Measurements from ENCODE around the gene KCNJ12. TPM values are rescaled to one million over a fixed set of nuclear protein-coding genes. Genes with fewer than 3 reads are reported as not detected.
"Not testable (repeated sequence)": the region's sequence is repeated elsewhere in the genome, so short reads cannot be mapped to it uniquely, and the experiment has no call there.

The KCNJ12 gene
- total and polyA plus RNA-seq, 4 experiments from 2014 or later, result not detected

GRCh38 chr17:21392266-21392665, 16.1 kb downstream of the KCNJ12 start:
- H3K27me3 ChIP-seq (ENCODE audit: insufficient read depth, low read length), result no peaks in the 10 kb centered on the region
- no peak overlapping the region for H3K4me3 Mint-ChIP-seq
- H3K27ac Mint-ChIP-seq, result no peak overlapping the region
- ChIA-PET POLR2A (ENCODE audit: partially characterized antibody) (no interaction called here), CTCF (ENCODE audit: partially characterized antibody) (no interaction called here)
- H3K36me3 ChIP-seq (ENCODE audit: insufficient read depth, low read length), result no peaks in the 10 kb centered on the region
- no peak overlapping the region for H3K4me3 ChIP-seq (ENCODE audit: low read length in 2 of 2)
- no peaks in the 10 kb centered on the region for H3K9me3 Mint-ChIP-seq
- H3K27me3 Mint-ChIP-seq, result peaks cover 1 to 2% of the 10 kb centered on the region in 2 donors
- intact Hi-C loops (cut with micrococcal nuclease), result no loop called here
- H3K9me3 ChIP-seq (ENCODE audit: control insufficient read depth in 1 of 2, low read length in 2 of 2), result no peaks in the 10 kb centered on the region
- no peaks in the 10 kb centered on the region for H3K36me3 Mint-ChIP-seq
- no peaks in the 10 kb centered on the region for H3K4me1 Mint-ChIP-seq
- no peak overlapping the region for H3K27ac ChIP-seq (ENCODE audit: low read depth, low read length)
- DNase-seq, result no peak
- H3K4me1 ChIP-seq (ENCODE audit: insufficient read depth, low read length), result no peaks in the 10 kb centered on the region

DNA sequence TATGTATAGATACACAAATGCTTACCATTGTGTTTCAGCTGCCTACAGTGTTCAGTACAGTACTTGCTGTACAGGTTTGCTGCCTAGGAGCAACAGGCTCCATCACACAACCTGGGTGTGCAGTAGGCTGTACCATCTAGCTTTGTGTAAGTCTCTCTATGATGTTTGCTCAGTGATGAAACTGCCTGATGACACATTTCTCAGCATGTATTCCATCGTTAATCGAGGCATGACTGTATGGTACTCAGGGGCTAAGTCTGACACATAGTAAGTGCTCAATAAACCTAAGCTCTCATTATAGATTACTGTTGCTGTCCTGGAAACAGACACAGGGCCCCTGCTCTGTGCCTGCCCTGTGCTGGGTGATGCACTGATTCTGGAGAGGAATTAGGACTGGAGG, 18.1 kb downstream of the KCNJ12 start:
- Histone ChIP-seq H3K9me3 (ENCODE audit: control insufficient read depth in 1 of 2, low read length in 2 of 2) (no peaks in the 10 kb centered on the region), H3K4me3 (ENCODE audit: low read length in 2 of 2) (no peak overlapping the region), H3K27me3 (ENCODE audit: insufficient read depth, low read length) (no peaks in the 10 kb centered on the region), H3K36me3 (ENCODE audit: insufficient read depth, low read length) (no peaks in the 10 kb centered on the region), H3K4me1 (ENCODE audit: insufficient read depth, low read length) (no peaks in the 10 kb centered on the region), H3K27ac (ENCODE audit: low read depth, low read length) (no peak overlapping the region)
- ChIA-PET POLR2A (ENCODE audit: partially characterized antibody) (no interaction called here), CTCF (ENCODE audit: partially characterized antibody) (interaction anchor here (1.2 kb wide), 1 partner anchor 13 kb away, joined by 3 read pairs; no protein-coding TSS in a partner anchor)
- Mint-ChIP-seq H3K4me3 (no peak overlapping the region), H3K4me1 (no peaks in the 10 kb centered on the region), H3K27ac (peak overlapping the region in 1 of 7 donors; percentile 63), H3K27me3 (peaks cover 1 to 2% of the 10 kb centered on the region in 2 donors), H3K36me3 (no peaks in the 10 kb centered on the region), H3K9me3 (no peaks in the 10 kb centered on the region)
- DNase-seq, result no peak
- intact Hi-C loops (cut with micrococcal nuclease), result no loop called here

DNA sequence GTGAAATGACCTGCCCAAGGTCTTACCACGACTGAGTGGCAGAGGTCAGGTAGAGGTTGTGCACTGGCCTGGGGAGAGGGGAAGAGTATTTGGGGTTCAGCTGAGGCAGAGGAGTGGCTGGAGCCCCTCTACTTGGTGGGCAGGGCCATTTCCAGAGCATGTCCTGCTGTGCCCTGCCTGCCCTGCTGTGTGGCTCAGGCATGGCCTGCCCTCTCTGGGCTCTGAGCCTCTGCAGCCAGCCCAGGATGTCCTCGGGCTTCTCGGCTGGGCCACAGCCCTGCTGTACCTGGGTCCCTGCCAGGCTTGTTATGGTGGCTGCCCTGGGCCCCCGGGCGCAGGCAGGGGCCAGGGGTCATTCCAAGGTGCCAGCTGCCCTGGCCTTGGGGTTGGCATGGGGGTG, 19.6 kb downstream of the KCNJ12 start:
- no peaks in the 10 kb centered on the region for H3K27me3 ChIP-seq (ENCODE audit: insufficient read depth, low read length)
- H3K4me3 ChIP-seq (ENCODE audit: low read length in 2 of 2), result no peak overlapping the region
- Mint-ChIP-seq H3K36me3 (no peaks in the 10 kb centered on the region), H3K9me3 (peaks cover 0 to 3% (median 0%) of the 10 kb centered on the region in 8 donors), H3K4me1 (no peaks in the 10 kb centered on the region), H3K27me3 (peaks cover 0 to 1% of the 10 kb centered on the region in 2 donors), H3K4me3 (no peak overlapping the region), H3K27ac (peak overlapping the region in 1 of 7 donors; percentile 38)
- intact Hi-C loops (cut with micrococcal nuclease), result no loop called here
- no peak overlapping the region for H3K27ac ChIP-seq (ENCODE audit: low read depth, low read length)
- H3K36me3 ChIP-seq (ENCODE audit: insufficient read depth, low read length), result no peaks in the 10 kb centered on the region
- no peaks in the 10 kb centered on the region for H3K4me1 ChIP-seq (ENCODE audit: insufficient read depth, low read length)
- H3K9me3 ChIP-seq (ENCODE audit: control insufficient read depth in 1 of 2, low read length in 2 of 2), result no peaks in the 10 kb centered on the region
- ChIA-PET CTCF (ENCODE audit: partially characterized antibody) (no interaction called here), POLR2A (ENCODE audit: partially characterized antibody) (no interaction called here)
- DNase-seq, result no peak

GRCh38 chr17:21396237-21396636, 20.1 kb downstream of the KCNJ12 start:
- Mint-ChIP-seq H3K4me1 (no peaks in the 10 kb centered on the region), H3K4me3 (no peak overlapping the region), H3K27ac (no peak overlapping the region), H3K27me3 (no peaks in the 10 kb centered on the region), H3K36me3 (no peaks in the 10 kb centered on the region), H3K9me3 (peaks cover 0 to 3% (median 0%) of the 10 kb centered on the region in 8 donors)
- Histone ChIP-seq H3K36me3 (ENCODE audit: insufficient read depth, low read length) (no peaks in the 10 kb centered on the region), H3K27me3 (ENCODE audit: insufficient read depth, low read length) (no peaks in the 10 kb centered on the region), H3K4me3 (ENCODE audit: low read length in 2 of 2) (no peak overlapping the region), H3K27ac (ENCODE audit: low read depth, low read length) (no peak overlapping the region), H3K9me3 (ENCODE audit: control insufficient read depth in 1 of 2, low read length in 2 of 2) (no peaks in the 10 kb centered on the region), H3K4me1 (ENCODE audit: insufficient read depth, low read length) (no peaks in the 10 kb centered on the region)
- no peak for DNase-seq
- POLR2A ChIA-PET (ENCODE audit: partially characterized antibody), result no interaction called here
- intact Hi-C loops (cut with micrococcal nuclease), result no loop called here
- CTCF ChIA-PET (ENCODE audit: partially characterized antibody), result interaction anchor here (1.3 kb wide), 1 partner anchor 21 kb away, joined by 3 read pairs; no protein-coding TSS in a partner anchor

DNA sequence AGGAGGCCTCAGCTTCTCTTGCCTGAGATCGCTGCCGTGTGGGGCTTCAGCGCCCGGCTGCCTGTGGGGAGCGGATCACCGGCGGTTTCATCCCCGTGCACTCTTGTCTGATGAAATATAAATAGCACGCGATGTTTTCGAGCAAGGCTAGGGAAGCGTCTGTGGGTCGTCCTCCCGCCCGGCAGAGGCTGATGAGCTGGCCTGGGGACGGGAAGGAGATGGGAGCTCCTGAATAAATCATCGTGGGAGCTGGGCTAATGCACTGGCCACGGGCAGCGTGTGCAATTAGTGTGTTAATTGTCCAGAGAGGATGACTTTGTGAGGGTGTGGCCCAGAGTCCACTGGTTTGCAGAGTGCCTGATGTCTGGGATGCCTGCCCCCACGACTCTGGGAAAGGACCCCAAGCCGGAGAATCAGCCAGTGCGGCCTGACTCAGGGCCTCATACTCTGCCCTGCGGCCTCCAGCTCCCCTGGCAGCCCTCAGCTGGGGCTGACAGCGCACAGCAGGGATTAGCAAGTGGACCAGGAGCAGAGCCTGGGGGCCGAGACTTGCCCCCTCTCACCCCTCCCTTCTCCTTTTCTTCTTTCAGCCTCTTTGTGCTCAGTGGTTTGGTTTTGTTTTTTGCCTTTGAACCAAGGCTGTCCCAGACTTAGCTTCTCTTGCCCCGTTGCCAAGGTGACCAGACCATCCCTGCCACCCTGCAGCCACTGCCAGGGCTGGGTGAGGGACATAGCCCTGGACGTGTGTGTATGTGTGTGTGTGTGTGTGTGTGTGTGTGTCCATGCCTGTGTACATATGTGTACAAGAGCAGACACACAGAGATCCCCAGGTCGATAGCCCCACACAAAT, 21.4 kb downstream of the KCNJ12 start:
- no peak overlapping the region for H3K4me3 ChIP-seq (ENCODE audit: low read length in 2 of 2)
- Mint-ChIP-seq H3K36me3 (no peaks in the 10 kb centered on the region), H3K9me3 (peaks cover 0 to 3% (median 0%) of the 10 kb centered on the region in 8 donors), H3K27me3 (no peaks in the 10 kb centered on the region), H3K4me1 (no peaks in the 10 kb centered on the region), H3K27ac (no peak overlapping the region), H3K4me3 (no peak overlapping the region)
- ChIA-PET CTCF (ENCODE audit: partially characterized antibody) (interaction anchor here (1.3 kb wide), 1 partner anchor 23 kb away, joined by 3 read pairs; no protein-coding TSS in a partner anchor), POLR2A (ENCODE audit: partially characterized antibody) (no interaction called here)
- H3K27me3 ChIP-seq (ENCODE audit: insufficient read depth, low read length), result no peaks in the 10 kb centered on the region
- no peaks in the 10 kb centered on the region for H3K4me1 ChIP-seq (ENCODE audit: insufficient read depth, low read length)
- no peaks in the 10 kb centered on the region for H3K9me3 ChIP-seq (ENCODE audit: control insufficient read depth in 1 of 2, low read length in 2 of 2)
- no peaks in the 10 kb centered on the region for H3K36me3 ChIP-seq (ENCODE audit: insufficient read depth, low read length)
- DNase-seq, result no peak
- H3K27ac ChIP-seq (ENCODE audit: low read depth, low read length), result no peak overlapping the region
- intact Hi-C loops (cut with micrococcal nuclease), result no loop called here

GRCh38 chr17:21399474-21400186, 23.5 kb downstream of the KCNJ12 start:
- Mint-ChIP-seq H3K27ac (no peak overlapping the region), H3K4me1 (no peaks in the 10 kb centered on the region), H3K4me3 (no peak overlapping the region), H3K36me3 (no peaks in the 10 kb centered on the region), H3K27me3 (no peaks in the 10 kb centered on the region), H3K9me3 (peaks cover 0 to 3% (median 0%) of the 10 kb centered on the region in 8 donors)
- H3K27me3 ChIP-seq (ENCODE audit: insufficient read depth, low read length), result no peaks in the 10 kb centered on the region
- H3K9me3 ChIP-seq (ENCODE audit: control insufficient read depth in 1 of 2, low read length in 2 of 2), result no peaks in the 10 kb centered on the region
- no peak for DNase-seq
- POLR2A ChIA-PET (ENCODE audit: partially characterized antibody), result no interaction called here
- intact Hi-C loops (cut with micrococcal nuclease), result no loop called here
- no peak overlapping the region for H3K4me3 ChIP-seq (ENCODE audit: low read length in 2 of 2)
- CTCF ChIA-PET (ENCODE audit: partially characterized antibody), result no interaction called here
- no peaks in the 10 kb centered on the region for H3K36me3 ChIP-seq (ENCODE audit: insufficient read depth, low read length)
- H3K27ac ChIP-seq (ENCODE audit: low read depth, low read length), result no peak overlapping the region
- H3K4me1 ChIP-seq (ENCODE audit: insufficient read depth, low read length), result no peaks in the 10 kb centered on the region

DNA sequence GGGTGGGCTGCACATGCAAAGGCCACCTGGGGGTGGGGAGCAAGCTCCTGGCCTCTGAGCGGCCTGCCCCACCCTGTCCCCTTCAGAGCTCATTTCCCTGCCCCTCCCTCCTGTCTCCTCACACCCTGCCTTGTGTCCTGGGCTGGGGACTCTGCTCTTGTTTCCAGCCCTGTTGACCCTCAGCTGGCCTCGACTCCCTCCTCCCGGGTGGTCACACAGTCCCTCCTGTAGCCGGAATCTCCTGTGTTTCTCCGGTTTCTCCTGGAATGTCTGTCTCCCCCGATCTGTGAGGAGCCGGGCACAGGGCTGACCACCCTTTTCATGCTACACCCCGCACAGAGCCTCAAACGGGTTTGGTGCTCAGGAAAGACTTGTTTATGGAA, 24.0 kb downstream of the KCNJ12 start:
- H3K4me1 ChIP-seq (ENCODE audit: insufficient read depth, low read length); POLR2A ChIA-PET (ENCODE audit: partially characterized antibody); H3K36me3 Mint-ChIP-seq; H3K27ac Mint-ChIP-seq; H3K4me3 Mint-ChIP-seq; H3K27me3 ChIP-seq (ENCODE audit: insufficient read depth, low read length); H3K4me1 Mint-ChIP-seq; H3K4me3 ChIP-seq (ENCODE audit: low read length in 2 of 2); H3K36me3 ChIP-seq (ENCODE audit: insufficient read depth, low read length); H3K9me3 Mint-ChIP-seq; DNase-seq; CTCF ChIA-PET (ENCODE audit: partially characterized antibody); H3K9me3 ChIP-seq (ENCODE audit: control insufficient read depth in 1 of 2, low read length in 2 of 2); H3K27me3 Mint-ChIP-seq; intact Hi-C loops (cut with micrococcal nuclease); H3K27ac ChIP-seq (ENCODE audit: low read depth, low read length): not testable (repeated sequence)

All from CD4-positive, alpha-beta memory T cell (primary cell).